ENCODE measurements around the gene KIAA1755.

GRCh38 chr20:38213607-38213940 lies 47.0 kb downstream of the KIAA1755 start:
- no peak for TF ChIP-seq EZH2 (IDR thresholded peaks at IDR 0.05; ENCODE audit: borderline replicate concordance, insufficient read depth, low read depth, low read length, poor library complexity, severe bottlenecking)
- TF ChIP-seq CTCF (IDR thresholded peaks at IDR 0.05), result no peak
